ENCODE measurements around the gene SERPINB10.

DNA sequence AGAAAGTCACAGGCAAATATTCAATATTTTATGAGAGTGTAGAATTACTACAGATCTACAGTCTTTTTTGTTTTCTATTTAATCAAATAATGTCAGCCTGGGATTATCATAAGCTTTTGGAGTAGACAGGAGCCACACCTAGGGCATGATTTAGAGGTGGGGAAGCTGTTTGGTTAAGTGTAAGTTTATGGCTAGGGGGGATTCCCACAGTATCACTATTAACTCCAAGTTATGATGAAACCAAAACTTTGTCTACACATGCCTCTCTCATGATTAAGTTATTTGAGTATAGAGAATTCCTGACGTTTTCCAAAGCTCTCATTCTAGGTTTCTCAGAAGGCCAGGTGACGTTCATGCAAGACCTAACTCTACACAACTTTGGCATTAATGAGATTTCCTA is 2.1 kb downstream of the SERPINB10 start:
- TF ChIP-seq, protein P1, sequence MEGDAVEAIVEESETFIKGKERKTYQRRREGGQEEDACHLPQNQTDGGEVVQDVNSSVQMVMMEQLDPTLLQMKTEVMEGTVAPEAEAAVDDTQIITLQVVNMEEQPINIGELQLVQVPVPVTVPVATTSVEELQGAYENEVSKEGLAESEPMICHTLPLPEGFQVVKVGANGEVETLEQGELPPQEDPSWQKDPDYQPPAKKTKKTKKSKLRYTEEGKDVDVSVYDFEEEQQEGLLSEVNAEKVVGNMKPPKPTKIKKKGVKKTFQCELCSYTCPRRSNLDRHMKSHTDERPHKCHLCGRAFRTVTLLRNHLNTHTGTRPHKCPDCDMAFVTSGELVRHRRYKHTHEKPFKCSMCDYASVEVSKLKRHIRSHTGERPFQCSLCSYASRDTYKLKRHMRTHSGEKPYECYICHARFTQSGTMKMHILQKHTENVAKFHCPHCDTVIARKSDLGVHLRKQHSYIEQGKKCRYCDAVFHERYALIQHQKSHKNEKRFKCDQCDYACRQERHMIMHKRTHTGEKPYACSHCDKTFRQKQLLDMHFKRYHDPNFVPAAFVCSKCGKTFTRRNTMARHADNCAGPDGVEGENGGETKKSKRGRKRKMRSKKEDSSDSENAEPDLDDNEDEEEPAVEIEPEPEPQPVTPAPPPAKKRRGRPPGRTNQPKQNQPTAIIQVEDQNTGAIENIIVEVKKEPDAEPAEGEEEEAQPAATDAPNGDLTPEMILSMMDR (IDR thresholded peaks at IDR 0.05) = no peak
- TF ChIP-seq POLR2A (IDR thresholded peaks at IDR 0.05) = no peak

Measured in adrenal gland (tissue), 5 donors.